CD4-positive, CD25-positive, alpha-beta regulatory T cell (primary cell): ENCODE data around the gene GCAT. TPM values are rescaled to one million over a fixed set of nuclear protein-coding genes. Genes with fewer than 3 reads are reported as not detected.

Experiments
- ATAC-seq, 2 donors: fragments of 150-1000 bp; cut with Tn5 transposase; one replicate each; pipeline ENCODE4 v1.10.0; 2021; ENCODE audit warnings: low read depth in 2 of 2, moderate number of reproducible peaks in 2 of 2, moderate library complexity in 1 of 2
- DNase-seq, 3 donors: peaks; one replicate each; pipeline versions ENCODE4 v3.0.0 to v3.0.0-alpha.2; 2012 to 2022; ENCODE audit warnings: mixed read lengths in 1 of 3
- H3K27ac ChIP-seq: one replicate; pipeline ENCODE4 v1.7.0; 2013; ENCODE audit warnings: mild to moderate bottlenecking, low read length; ENCODE audit not compliant: insufficient read depth, poor library complexity, severe bottlenecking
- H3K27me3 ChIP-seq: one replicate; pipeline ENCODE4 v1.7.0; 2013; ENCODE audit warnings: low read length; ENCODE audit not compliant: control insufficient read depth, insufficient read depth
- H3K36me3 ChIP-seq: one replicate; pipeline ENCODE4 v1.7.0; 2013; ENCODE audit warnings: mild to moderate bottlenecking, low read length, moderate library complexity; ENCODE audit not compliant: control insufficient read depth, insufficient read depth
- H3K4me1 ChIP-seq: 2 replicates; pipeline ENCODE4 v1.7.0; 2013; ENCODE audit warnings: mild to moderate bottlenecking, low read length; ENCODE audit not compliant: insufficient read depth, control insufficient read depth, poor library complexity, severe bottlenecking
- H3K4me3 ChIP-seq: one replicate; pipeline ENCODE4 v1.7.0; 2013; ENCODE audit warnings: low read depth, mild to moderate bottlenecking, low read length, moderate library complexity
- H3K9me3 ChIP-seq, 2 experiments: 1 replicate in 1 of 2; 2 replicates in 1 of 2; pipeline ENCODE4 v1.7.0; 2013; ENCODE audit warnings: low read length in 2 of 2, mild to moderate bottlenecking in 1 of 2, moderate library complexity in 1 of 2; ENCODE audit not compliant: control insufficient read depth in 2 of 2
- H3K27ac Mint-ChIP-seq, 3 donors: one replicate each; pipeline ENCODE4 v1.8.0; 2020 to 2022; ENCODE audit warnings: mild to moderate bottlenecking in 3 of 3, mixed read lengths in 3 of 3, moderate library complexity in 2 of 3
- H3K27me3 Mint-ChIP-seq: one replicate; pipeline ENCODE4 v1.8.0; 2022; ENCODE audit warnings: mild to moderate bottlenecking, mixed read lengths
- H3K36me3 Mint-ChIP-seq: one replicate; pipeline ENCODE4 v1.8.0; 2020; ENCODE audit warnings: mixed read lengths
- H3K4me1 Mint-ChIP-seq, 4 donors: one replicate each; pipeline ENCODE4 v1.8.0; 2020 to 2022; ENCODE audit warnings: mixed read lengths in 4 of 4, mild to moderate bottlenecking in 1 of 4
- H3K4me3 Mint-ChIP-seq, 4 donors: one replicate each; pipeline ENCODE4 v1.8.0; 2020 to 2022; ENCODE audit warnings: mild to moderate bottlenecking in 4 of 4, mixed read lengths in 4 of 4, moderate library complexity in 3 of 4
- H3K9me3 Mint-ChIP-seq, 7 donors: one replicate each; pipeline ENCODE4 v1.8.0; 2020 to 2022; ENCODE audit warnings: mixed read lengths in 7 of 7, mild to moderate bottlenecking in 3 of 7, moderate library complexity in 2 of 7
- polyA plus RNA-seq, 4 donors: library from polyadenylated mRNA; unstranded; fragments of 300-500 nt; fragmentation: Illumina TruSeq; gene quantifications; one replicate each; pipeline ENCODE4 v1.2.3, GENCODE V29; 2021
- total RNA-seq: library from RNA; stranded (reverse); gene quantifications from one replicate; pipeline ENCODE4 v1.2.3, GENCODE V29; 2022

Gene GCAT
- total and polyA plus RNA-seq, 5 donors from 2014 or later, result 0.45 to 2.0 (median 1.4) TPM

- Histone ChIP-seq H3K4me3 (no peak overlapping the region), H3K4me1 (peaks cover 31% of the 10 kb centered on the region), H3K36me3 (no peaks in the 10 kb centered on the region), H3K27ac (no peak overlapping the region), H3K9me3 (no peaks in the 10 kb centered on the region), H3K27me3 (peaks cover 10% of the 10 kb centered on the region)
- Mint-ChIP-seq H3K27ac (no peak overlapping the region), H3K9me3 (peaks cover 0 to 3% (median 0%) of the 10 kb centered on the region in 7 donors), H3K4me1 (peaks cover 11 to 37% (median 18%) of the 10 kb centered on the region in 4 donors), H3K27me3 (peaks cover 59% of the 10 kb centered on the region), H3K4me3 (peak overlapping the region in 3 of 4 donors; percentile 67 to 83 (median 70)), H3K36me3 (no peaks in the 10 kb centered on the region)
- ATAC-seq, result no peak
- no peak for DNase-seq
Observed at GRCh38 chr22:37801946-37802309, 5.8 kb upstream of the GCAT start.

- no peak overlapping the region for H3K27ac Mint-ChIP-seq
- H3K4me3 Mint-ChIP-seq, result peak overlapping the region; percentile 59 to 82 (median 71)
- no peaks in the 10 kb centered on the region for H3K36me3 Mint-ChIP-seq
- Histone ChIP-seq H3K27ac (no peak overlapping the region), H3K36me3 (no peaks in the 10 kb centered on the region), H3K9me3 (no peaks in the 10 kb centered on the region), H3K27me3 (peaks cover 10% of the 10 kb centered on the region), H3K4me3 (peak overlapping the region; percentile 19), H3K4me1 (peaks cover 37% of the 10 kb centered on the region)
- H3K27me3 Mint-ChIP-seq, result peaks cover 65% of the 10 kb centered on the region
- ATAC-seq, result no peak
- DNase-seq, result no peak
- H3K4me1 Mint-ChIP-seq, result peaks cover 11 to 44% (median 20%) of the 10 kb centered on the region in 4 donors
- H3K9me3 Mint-ChIP-seq, result peaks cover 0 to 3% (median 0%) of the 10 kb centered on the region in 7 donors
Observed at GRCh38 chr22:37802310-37803194, 5.2 kb upstream of the GCAT start.

GRCh38 chr22:37803195-37803638 is 4.5 kb upstream of the GCAT start:
- Mint-ChIP-seq H3K4me3 (peak overlapping the region; percentile 59 to 82 (median 71)), H3K27ac (no peak overlapping the region), H3K36me3 (no peaks in the 10 kb centered on the region), H3K27me3 (peaks cover 71% of the 10 kb centered on the region), H3K9me3 (peaks cover 0 to 3% (median 0%) of the 10 kb centered on the region in 7 donors), H3K4me1 (peaks cover 12 to 45% (median 22%) of the 10 kb centered on the region in 4 donors)
- ATAC-seq, result no peak
- Histone ChIP-seq H3K27me3 (peaks cover 10% of the 10 kb centered on the region), H3K27ac (no peak overlapping the region), H3K4me3 (no peak overlapping the region), H3K9me3 (no peaks in the 10 kb centered on the region), H3K36me3 (no peaks in the 10 kb centered on the region), H3K4me1 (peaks cover 44% of the 10 kb centered on the region)
- DNase-seq, result no peak

GRCh38 chr22:37803639-37804351 is 3.9 kb upstream of the GCAT start:
- peaks cover 76% of the 10 kb centered on the region for H3K27me3 Mint-ChIP-seq
- H3K36me3 Mint-ChIP-seq, result no peaks in the 10 kb centered on the region
- H3K36me3 ChIP-seq, result no peaks in the 10 kb centered on the region
- peaks cover 10% of the 10 kb centered on the region for H3K27me3 ChIP-seq
- H3K27ac Mint-ChIP-seq, result no peak overlapping the region
- H3K27ac ChIP-seq, result no peak overlapping the region
- no peak for ATAC-seq
- peaks cover 0 to 3% (median 0%) of the 10 kb centered on the region in 7 donors for H3K9me3 Mint-ChIP-seq
- H3K4me1 Mint-ChIP-seq, result peaks cover 14 to 50% (median 24%) of the 10 kb centered on the region in 4 donors
- DNase-seq, result no peak
- H3K4me3 ChIP-seq, result no peak overlapping the region
- H3K4me1 ChIP-seq, result peaks cover 49% of the 10 kb centered on the region
- H3K4me3 Mint-ChIP-seq, result peak overlapping the region; percentile 62 to 75 (median 66)
- H3K9me3 ChIP-seq, result no peaks in the 10 kb centered on the region

- peaks cover 14 to 50% (median 24%) of the 10 kb centered on the region in 4 donors for H3K4me1 Mint-ChIP-seq
- Histone ChIP-seq H3K4me3 (no peak overlapping the region), H3K27me3 (peaks cover 16% of the 10 kb centered on the region)
Observed at GRCh38 chr22:37804352-37804880, 3.3 kb upstream of the GCAT start.

GRCh38 chr22:37804881-37805809 is 2.6 kb upstream of the GCAT start:
- Histone ChIP-seq H3K27me3 (peaks cover 20% of the 10 kb centered on the region), H3K36me3 (no peaks in the 10 kb centered on the region), H3K4me1 (peaks cover 50% of the 10 kb centered on the region), H3K9me3 (no peaks in the 10 kb centered on the region), H3K27ac (no peak overlapping the region), H3K4me3 (no peak overlapping the region)
- Mint-ChIP-seq H3K27ac (peak overlapping the region in 1 of 3 donors; percentile 14), H3K4me3 (peak overlapping the region; percentile 52 to 80 (median 73)), H3K9me3 (peaks cover 0 to 3% (median 0%) of the 10 kb centered on the region in 7 donors), H3K4me1 (peaks cover 14 to 50% (median 24%) of the 10 kb centered on the region in 4 donors), H3K36me3 (no peaks in the 10 kb centered on the region), H3K27me3 (peaks cover 80% of the 10 kb centered on the region)
- ATAC-seq, result peak; percentile 20 to 23
- DNase-seq, result peak; percentile 27 to 60 (median 45)

More at GRCh38 chr22:37804352-37804880, 3.3 kb upstream of the GCAT start:
- no peak overlapping the region for H3K27ac Mint-ChIP-seq
- H3K4me1 ChIP-seq, result peaks cover 50% of the 10 kb centered on the region
- peak overlapping the region; percentile 62 to 75 (median 66) for H3K4me3 Mint-ChIP-seq
- no peak overlapping the region for H3K27ac ChIP-seq
- ATAC-seq (no peak), DNase-seq (no peak)
- no peaks in the 10 kb centered on the region for H3K36me3 Mint-ChIP-seq
- H3K9me3 ChIP-seq, result no peaks in the 10 kb centered on the region
- H3K9me3 Mint-ChIP-seq, result peaks cover 0 to 3% (median 0%) of the 10 kb centered on the region in 7 donors
- no peaks in the 10 kb centered on the region for H3K36me3 ChIP-seq
- H3K27me3 Mint-ChIP-seq, result peaks cover 77% of the 10 kb centered on the region
